A549 treated with ZK216348 at 1 μM for 4 hours (cell line): ENCODE data around the gene TMEM185B. TPM values are rescaled to one million over a fixed set of nuclear protein-coding genes. Genes with fewer than 3 reads are reported as not detected.

Source experiments
- total RNA-seq: library from RNA; stranded (reverse); fragments of 200-300 nt; extraction: Qiagen RNA extraction; gene quantifications from 5 replicates; pipeline ENCODE4 v1.2.3, GENCODE V29; 2022; ENCODE audit warnings: low read depth

Gene TMEM185B
- total RNA-seq = 41.4 to 57.1 TPM (median 46.8 TPM) in 5 replicates

DNA sequence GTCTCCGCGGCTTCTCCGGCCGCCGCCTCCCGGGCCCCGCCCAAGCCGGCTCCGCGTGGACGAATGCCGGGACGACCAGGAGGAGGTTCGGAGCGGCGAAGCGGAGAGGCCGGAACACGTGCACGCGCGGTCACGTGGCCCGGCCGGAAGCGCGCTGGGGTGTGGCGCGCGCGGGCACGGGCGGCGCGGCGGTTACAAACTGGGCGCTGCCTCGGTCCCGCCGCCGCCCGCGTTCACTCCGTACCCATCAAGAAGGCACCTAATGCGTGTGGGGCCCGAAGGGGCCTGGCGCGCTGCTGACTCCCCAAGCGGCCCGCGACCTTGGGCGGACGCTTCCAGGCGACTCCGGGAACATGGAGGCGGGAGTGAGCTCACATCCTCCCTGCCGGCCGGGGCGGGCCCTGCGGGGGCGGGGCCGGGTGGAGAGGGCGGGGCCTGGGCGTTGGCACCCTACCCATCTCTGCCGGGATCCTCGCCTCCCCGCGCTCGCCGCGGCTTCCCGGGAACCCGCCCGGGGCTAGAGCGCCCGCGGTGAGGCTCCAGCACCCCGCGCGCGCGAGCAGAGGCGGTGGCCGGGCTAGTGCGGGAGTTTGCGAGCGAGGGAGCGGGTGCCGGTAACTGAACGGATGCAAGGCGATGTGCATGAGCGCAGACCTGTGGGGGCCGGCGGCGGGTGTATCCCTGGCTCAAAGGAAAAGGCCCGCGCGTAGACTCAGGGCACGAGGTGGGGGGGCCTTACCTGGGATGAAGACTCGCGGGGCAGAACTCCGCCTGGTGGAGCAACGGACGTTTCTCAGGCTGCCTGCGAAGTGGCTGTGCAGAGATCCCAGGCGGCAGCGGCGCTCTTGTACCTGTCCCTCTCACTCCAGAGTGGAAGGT, at the start of gene TMEM185B:
TSS of gene TMEM185B (minus strand) at position 367 of the 879 bp plus-strand sequence. CDS start 424 bp downstream, outside the sequence.

GRCh38 chr2:120252225-120253020, 29.2 kb upstream of the TMEM185B start, which contains the start of gene RALB:
Gene RALB, plus strand, starts transcription at chr2:120252852. Its CDS starts 25,813 bp downstream, at chr2:120278665.

Other genes starting within 250 kb of the TMEM185B start
- 3.4 to 5.7 TPM (median 5.4 TPM) in 5 replicates for gene EPB41L5, start 210.3 kb downstream of the TMEM185B start, total RNA-seq
- 58.3 to 81.6 TPM (median 67.0 TPM) in 5 replicates for gene RALB, start 29.5 kb upstream of the TMEM185B start, total RNA-seq
- gene INHBB, start 122.7 kb upstream of the TMEM185B start, total RNA-seq = 12.6 to 25.0 TPM (median 20.7 TPM) in 5 replicates